ENCODE data around the gene TSPEAR.
A peak's percentile ranks its signal among the peaks of the same experiment; 100 is the strongest.
"Not testable (repeated sequence)": the region's sequence is repeated elsewhere in the genome, so short reads cannot be mapped to it uniquely, and the experiment has no call there.

The TSPEAR gene

GRCh38 chr21:44623575-44623974, 87.8 kb downstream of the TSPEAR start:
- DNase-seq = no peak

- DNase-seq = no peak
Measured at GRCh38 chr21:44619886-44620285, 91.5 kb downstream of the TSPEAR start.

- peak; percentile 78 for DNase-seq
Measured at GRCh38 chr21:44618909-44619308, 92.5 kb downstream of the TSPEAR start.

GRCh38 chr21:44618504-44618903, 92.9 kb downstream of the TSPEAR start:
- DNase-seq = no peak

GRCh38 chr21:44617071-44617501, 94.3 kb downstream of the TSPEAR start:
- no peak for DNase-seq

GRCh38 chr21:44616591-44616926, 94.8 kb downstream of the TSPEAR start:
- DNase-seq = no peak

- DNase-seq = no peak
Measured at GRCh38 chr21:44615911-44616590, 95.3 kb downstream of the TSPEAR start.

- no peak for DNase-seq
Measured at GRCh38 chr21:44615466-44615865, 95.9 kb downstream of the TSPEAR start.

GRCh38 chr21:44614961-44615391, 96.4 kb downstream of the TSPEAR start:
- no peak for DNase-seq

GRCh38 chr21:44614161-44614631, 97.2 kb downstream of the TSPEAR start:
- no peak for DNase-seq

GRCh38 chr21:44613386-44614155, 97.8 kb downstream of the TSPEAR start:
- DNase-seq = no peak

- DNase-seq = no peak
Measured at GRCh38 chr21:44612669-44613229, 98.6 kb downstream of the TSPEAR start.

- DNase-seq = no peak
Measured at GRCh38 chr21:44612029-44612486, 99.3 kb downstream of the TSPEAR start, which contains the start of gene KRTAP10-8. TSS of gene KRTAP10-8 (plus strand) at chr21:44612079. CDS start at chr21:44612101, 22 bp downstream.

- DNase-seq = no peak
Measured at GRCh38 chr21:44611551-44611950, 99.8 kb downstream of the TSPEAR start.

- not testable (repeated sequence) for DNase-seq
Measured at GRCh38 chr21:44610157-44610843, 101.1 kb downstream of the TSPEAR start.

- no peak for DNase-seq
Measured at GRCh38 chr21:44609193-44609592, 102.2 kb downstream of the TSPEAR start.

GRCh38 chr21:44606495-44606894, 104.9 kb downstream of the TSPEAR start:
- no peak for DNase-seq

GRCh38 chr21:44603911-44604310, 107.5 kb downstream of the TSPEAR start:
- no peak for DNase-seq

- no peak for DNase-seq
Measured at GRCh38 chr21:44603109-44603875, 108.1 kb downstream of the TSPEAR start.

- no peak for DNase-seq
Measured at GRCh38 chr21:44602463-44602850, 108.9 kb downstream of the TSPEAR start.

- no peak for DNase-seq
Measured at GRCh38 chr21:44601596-44602462, 109.5 kb downstream of the TSPEAR start.
